GM21619 (cell line): ENCODE results near the gene CFAP45.
A peak's percentile ranks its signal among the peaks of the same experiment; 100 is the strongest.

ENCODE experiments used
- ATAC-seq: cut with Tn5 transposase; IDR thresholded peaks from one replicate; pipeline ENCODE4 v1.9.1; 2021; ENCODE audit not compliant: unreplicated experiment

The CFAP45 gene

GRCh38 chr1:159936273-159936904 is 36.4 kb upstream of the CFAP45 start:
- no peak for ATAC-seq

GRCh38 chr1:159935719-159936272 is 35.8 kb upstream of the CFAP45 start:
- no peak for ATAC-seq

GRCh38 chr1:159935305-159935704 is 35.3 kb upstream of the CFAP45 start:
- no peak for ATAC-seq

- no peak for ATAC-seq
Observed at GRCh38 chr1:159934136-159935039, 34.4 kb upstream of the CFAP45 start.

- ATAC-seq, result no peak
Observed at GRCh38 chr1:159933347-159933746, 33.4 kb upstream of the CFAP45 start.

GRCh38 chr1:159932296-159933285 is 32.6 kb upstream of the CFAP45 start:
- ATAC-seq, result no peak

GRCh38 chr1:159931795-159932173 is 31.8 kb upstream of the CFAP45 start:
- ATAC-seq, result no peak

- no peak for ATAC-seq
Observed at GRCh38 chr1:159931101-159931794, 31.3 kb upstream of the CFAP45 start.

- no peak for ATAC-seq
Observed at GRCh38 chr1:159930634-159931033, 30.7 kb upstream of the CFAP45 start.

GRCh38 chr1:159930216-159930615 is 30.3 kb upstream of the CFAP45 start:
- no peak for ATAC-seq

- no peak for ATAC-seq
Observed at GRCh38 chr1:159929155-159930051, 29.4 kb upstream of the CFAP45 start.

- ATAC-seq, result no peak
Observed at GRCh38 chr1:159928491-159929050, 28.6 kb upstream of the CFAP45 start.

- ATAC-seq, result no peak
Observed at GRCh38 chr1:159927849-159928431, 28.0 kb upstream of the CFAP45 start.

GRCh38 chr1:159927211-159927848 is 27.4 kb upstream of the CFAP45 start:
- ATAC-seq, result no peak

GRCh38 chr1:159925719-159926078 is 25.7 kb upstream of the CFAP45 start:
- ATAC-seq, result peak; percentile 4

- peak; percentile 59 for ATAC-seq
Observed at GRCh38 chr1:159924791-159925718, 25.1 kb upstream of the CFAP45 start, which contains the start of gene TAGLN2. TAGLN2 (minus strand) TSS chr1:159925507; CDS start chr1:159920509, 4,998 bp downstream.
